GM12878 (cell line): ENCODE measurements around the gene FMC1. TPM values are rescaled to one million over a fixed set of nuclear protein-coding genes. Genes with fewer than 3 reads are reported as not detected.

ENCODE experiments used
- ATAC-seq: fragments of 200-7000 bp; cut with Tn5 transposase; 3 replicates; pipeline ENCODE4 v1.9.1; 2020; ENCODE audit warnings: mild to moderate bottlenecking, moderate library complexity
- BruUV-seq: library from RNA; stranded (reverse); fragments of 400-500 nt; replicated peaks from 2 replicates; lab custom pipeline; 2021; lab: Mats Ljungman, UMichigan
- CTCF ChIA-PET: fragments of 300-600 bp; sonication (Branson Sonifier 250); formaldehyde crosslinking; extraction: SDS; loops from one replicate; lab custom pipeline; 2021; ENCODE audit warnings: inconsistent platforms; lab: Yijun Ruan, JAX
- POLR2A ChIA-PET: fragments of 350-600 bp; formaldehyde crosslinking; extraction: SDS; loops from one replicate; lab custom pipeline; 2021; ENCODE audit warnings: inconsistent platforms; lab: Charles Lee
- RAD21 ChIA-PET: fragments of 300-600 bp; sonication (Branson Sonifier 250); formaldehyde crosslinking; loops from one replicate; lab custom pipeline; 2023; ENCODE audit warnings: antibody characterized with exemption; ENCODE audit not compliant: unreplicated experiment; lab: Charles Lee
- SMC1A ChIA-PET: fragments of 300-600 bp; sonication (Branson Sonifier 250); formaldehyde crosslinking; loops from one replicate; lab custom pipeline; 2023; ENCODE audit not compliant: unreplicated experiment, uncharacterized antibody; lab: Charles Lee
- DNase-seq: peaks from one replicate; pipeline ENCODE4 v3.0.0-alpha.2; 2011; ENCODE audit warnings: low read depth, low spot score
- FAIRE-seq: peaks from 3 replicates; lab custom pipeline; 2011; peaks lifted over from hg19 to GRCh38; lab: Jason Lieb, UNC
- H2AFZ ChIP-seq: 2 replicates; pipeline ENCODE4 v1.6.0; 2011; ENCODE audit warnings: low read depth, low read length, control low read depth; ENCODE audit not compliant: control insufficient read depth
- H3K27ac ChIP-seq: 2 replicates; pipeline ENCODE4 v1.5.1; 2011; ENCODE audit warnings: control low read depth; ENCODE audit not compliant: control insufficient read depth, insufficient read depth
- H3K27me3 ChIP-seq, 2 experiments: replicated peaks in 1 of 2; 2 replicates each; pipeline versions ENCODE4 v1.6.0 to v1.6.1; 2011; ENCODE audit warnings: low read length in 1 of 2; ENCODE audit not compliant: control insufficient read depth in 2 of 2, insufficient read depth in 2 of 2
- H3K36me3 ChIP-seq, 2 experiments: 2 replicates each; pipeline ENCODE4 v1.5.1; 2011; ENCODE audit warnings: low read length in 1 of 2; ENCODE audit not compliant: control insufficient read depth in 2 of 2, insufficient read depth in 2 of 2
- H3K4me1 ChIP-seq: 2 replicates; pipeline ENCODE4 v1.6.1; 2011; ENCODE audit warnings: mild to moderate bottlenecking, low read length, moderate library complexity, mixed read lengths; ENCODE audit not compliant: control insufficient read depth, insufficient read depth
- H3K4me2 ChIP-seq: 2 replicates; pipeline ENCODE4 v1.6.0; 2011; ENCODE audit warnings: control low read depth; ENCODE audit not compliant: control insufficient read depth, insufficient read depth
- H3K4me3 ChIP-seq: fragments of 200-600 bp; sonication (generic); 2 replicates; pipeline ENCODE4 v1.5.1; 2016
- H3K79me2 ChIP-seq: 2 replicates; pipeline ENCODE4 v1.6.0; 2011; ENCODE audit warnings: low read length; ENCODE audit not compliant: control insufficient read depth, insufficient read depth
- H3K9ac ChIP-seq: 2 replicates; pipeline ENCODE4 v1.8.0; 2011; ENCODE audit warnings: low read length, control low read depth, mixed read lengths; ENCODE audit not compliant: control insufficient read depth, insufficient read depth
- H3K9me3 ChIP-seq: replicated peaks from 3 replicates; pipeline ENCODE4 v1.5.1; 2011; ENCODE audit warnings: mild to moderate bottlenecking, low read length; ENCODE audit not compliant: control insufficient read depth, insufficient read depth
- H4K20me1 ChIP-seq: 2 replicates; pipeline ENCODE4 v1.6.0; 2011; ENCODE audit not compliant: control insufficient read depth, insufficient read depth
- CHD1 ChIP-seq: IDR thresholded peaks from 2 replicates; pipeline ENCODE4 v1.6.1; 2012; ENCODE audit warnings: low read depth, low read length, improper control_type of control experiment
- ESRRA ChIP-seq: IDR thresholded peaks from 2 replicates; pipeline ENCODE4 v1.6.1; 2012; ENCODE audit warnings: mild to moderate bottlenecking, low read length, improper control_type of control experiment
- MYB ChIP-seq: fragments of 150-350 bp; IDR thresholded peaks from 2 replicates; pipeline ENCODE4 v1.6.1; 2014; ENCODE audit warnings: mild to moderate bottlenecking, low read depth, low read length, borderline replicate concordance
- POLR2AphosphoS5 ChIP-seq: IDR thresholded peaks from 2 replicates; pipeline ENCODE4 v1.6.1; 2011; ENCODE audit warnings: mild to moderate bottlenecking, low read length, inconsistent platforms
- SP1 ChIP-seq: IDR thresholded peaks from one replicate; pipeline ENCODE4 v1.6.1; 2011; ENCODE audit warnings: low read depth, low read length
- USF2 ChIP-seq: IDR thresholded peaks from 2 replicates; pipeline ENCODE4 v1.6.1; 2011; ENCODE audit warnings: low read depth, low read length, improper control_type of control experiment, borderline replicate concordance
- WGBS: methylation state at CpG from one replicate; pipeline ENCODE4 v1.1.6; 2016; ENCODE audit warnings: low lambda C conversion rate; ENCODE audit not compliant: insufficient replicate concordance, insufficient coverage; ENCODE audit errors: missing lambda C conversion rate; 5-methylcytosine and 5-hydroxymethylcytosine counted together
- in situ Hi-C: fragments of 300-500 bp; cut with MboI; formaldehyde crosslinking; loops from 9 replicates; pipeline ENCODE4 v1.14.3; 2018; ENCODE audit warnings: mixed read lengths
- intact Hi-C: fragments of 100-400 bp; cut with micrococcal nuclease; formaldehyde crosslinking; loops from one replicate; pipeline ENCODE4 v1.14.2; 2022; ENCODE audit not compliant: unreplicated experiment
- polyA plus RNA-seq, 11 experiments: library from polyadenylated mRNA; depleted of rRNA in 4 of 11; unstranded in 6 of 11; stranded (reverse) in 5 of 11; fragments of >200 nt; fragmentation: Nextera tagmentation in 4 of 11; fragmentation: Illumina TruSeq in 1 of 11; extraction: Ambion mirVana in 4 of 11; extraction: Trizol in 1 of 11; gene quantifications; 1 replicate in 1 of 11; 2 replicates in 10 of 11; pipeline versions ENCODE4 v1.2.1 to v1.2.3, GENCODE V29; 2011 to 2016; ENCODE audit warnings: inconsistent platforms in 2 of 11, missing spikeins in 2 of 11, low read depth in 1 of 11
- total RNA-seq, 4 experiments: library from RNA; depleted of rRNA in 3 of 4; stranded (reverse); fragments of >200 nt in 3 of 4; fragmentation: Illumina TruSeq in 1 of 4; extraction: Trizol in 1 of 4; gene quantifications; 2 replicates each; pipeline versions ENCODE4 v1.2.1 to v1.2.3, GENCODE V29; 2013 to 2021

FMC1 gene
- total and polyA plus RNA-seq, 10 of the 15 experiments (the other 5 are each of a cell fraction or from before 2014, with no cell fraction given) = 4.2 to 60.4 (median 15.6) TPM

DNA sequence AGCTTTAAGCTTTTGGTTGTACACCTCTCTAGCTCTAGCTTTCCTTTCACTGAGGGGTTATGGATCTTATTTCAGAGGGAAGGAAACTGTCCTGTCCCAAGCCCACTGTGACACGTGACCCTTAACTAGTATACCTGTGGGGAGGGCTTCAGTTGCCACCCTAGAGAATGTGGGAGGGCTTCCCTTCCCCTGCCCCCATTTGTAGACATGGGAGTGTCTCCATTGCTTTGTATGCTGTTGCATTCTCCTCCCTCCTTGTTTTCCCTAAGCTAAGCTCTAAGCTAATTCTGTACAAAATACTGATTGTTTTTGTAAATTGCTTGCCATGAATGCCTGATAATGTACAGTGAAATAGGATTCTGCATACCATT lies 29.8 kb downstream of the FMC1 start:
- no peak overlapping the region for H3K4me2 ChIP-seq
- H3K9me3 ChIP-seq = no peaks in the 10 kb centered on the region
- H4K20me1 ChIP-seq = peaks cover 4% of the 10 kb centered on the region; the same call in 1 of the 2 replicates
- no peaks in the 10 kb centered on the region; the same call in 1 of the 2 replicates for H3K4me1 ChIP-seq
- no peak overlapping the region for H2AFZ ChIP-seq
- TF ChIP-seq POLR2AphosphoS5 (peak; percentile 56; the same call in 1 of the 2 replicates), ESRRA (no peak), CHD1 (no peak), USF2 (no peak)
- intact Hi-C loops (no loop called here), in situ Hi-C loops (loop anchor here (25.0 kb wide), 1 partner anchor 1541 kb away; the partner anchor contains the start of gene BRAF)
- no peak overlapping the region for H3K4me3 ChIP-seq
- peaks cover 86% of the 10 kb centered on the region for H3K79me2 ChIP-seq
- ATAC-seq = peak; percentile 12
- H3K36me3 ChIP-seq = peaks cover 0 to 16% of the 10 kb centered on the region in 2 experiments; a peak in 2 of 4 replicates
- ChIA-PET RAD21 (interaction anchor here (1.0 kb wide), 1 partner anchor 1441 kb away, joined by 3 read pairs; no protein-coding TSS in a partner anchor), SMC1A (interaction anchor here (2.2 kb wide), 1 partner anchor 11 kb away, joined by 7 read pairs; the partner anchor contains the start of gene LUC7L2), POLR2A (interaction anchor here (0.6 to 1.2 kb wide), 2 partner anchors 11 to 237 kb away, joined by 3 read pairs; partner anchors contain the start of gene LUC7L2), CTCF (interaction anchor here (1.6 kb wide), 1 partner anchor 64 kb away, joined by 3 read pairs; no protein-coding TSS in a partner anchor)
- BruUV-seq = no TSS peak
- WGBS = 69% methylated on average over 1 of the region's 1 CpG
- H3K27ac ChIP-seq = no peak overlapping the region
- DNase-seq = no peak
- no peak for FAIRE-seq
- no peak overlapping the region for H3K9ac ChIP-seq
- H3K27me3 ChIP-seq = no peaks in the 10 kb centered on the region

DNA sequence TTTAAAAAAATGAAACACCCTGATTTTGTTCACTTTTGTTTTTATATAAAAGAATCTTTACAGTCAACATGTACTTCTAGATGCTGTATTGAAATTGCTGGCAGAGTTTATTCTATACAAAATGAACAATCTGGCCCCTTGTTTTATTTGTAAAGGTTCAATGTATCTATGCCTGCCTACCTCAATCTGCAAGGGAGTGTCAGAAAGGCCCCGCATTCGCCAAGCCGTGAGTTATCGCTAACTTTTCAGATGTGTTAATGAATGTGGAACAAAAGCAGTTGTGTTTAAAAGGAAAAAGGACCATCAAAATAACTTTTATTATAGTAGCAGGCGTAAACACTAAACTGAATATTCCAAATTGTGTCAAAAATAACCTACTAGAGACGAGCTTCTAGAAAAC lies 33.1 kb downstream of the FMC1 start:
- H4K20me1 ChIP-seq = no peaks in the 10 kb centered on the region
- H3K9me3 ChIP-seq = no peaks in the 10 kb centered on the region
- DNase-seq (no peak), ATAC-seq (no peak), FAIRE-seq (no peak)
- H3K27ac ChIP-seq = no peak overlapping the region
- RAD21 ChIA-PET = no interaction called here
- BruUV-seq = no TSS peak
- 86% methylated on average over 6 of the region's 6 CpGs for WGBS
- no peak for TF ChIP-seq SP1
- TF ChIP-seq MYB = no peak
- SMC1A ChIA-PET = interaction anchor here (0.6 to 3.4 kb wide), 3 partner anchors 21 to 37 kb away, joined by 3 to 10 read pairs (median 3); no protein-coding TSS in a partner anchor
- H3K79me2 ChIP-seq = peaks cover 54% of the 10 kb centered on the region
- POLR2A ChIA-PET = interaction anchor here (1.3 kb wide), 1 partner anchor 14 kb away, joined by 6 read pairs; the partner anchor contains the start of gene LUC7L2
- H2AFZ ChIP-seq = no peak overlapping the region
- H3K4me2 ChIP-seq = no peak overlapping the region
- intact Hi-C loops (no loop called here), in situ Hi-C loops (loop anchor here (25.0 kb wide), 1 partner anchor 1538 kb away; the partner anchor contains the start of gene BRAF)
- no peaks in the 10 kb centered on the region for H3K4me1 ChIP-seq
- no peak overlapping the region for H3K4me3 ChIP-seq
- H3K9ac ChIP-seq = no peak overlapping the region
- CTCF ChIA-PET = interaction anchor here (1.3 to 3.2 kb wide), 4 partner anchors 14 to 299 kb away, joined by 3 to 14 read pairs (median 4); partner anchors contain the start of gene LUC7L2
- peaks cover 4 to 16% of the 10 kb centered on the region in 2 experiments for H3K36me3 ChIP-seq
- H3K27me3 ChIP-seq = no peaks in the 10 kb centered on the region
